Sigmoid colon (tissue), 7 donors: ENCODE data around the gene ERRFI1. TPM values are rescaled to one million over a fixed set of nuclear protein-coding genes. Genes with fewer than 3 reads are reported as not detected.
A peak's percentile ranks its signal among the peaks of the same experiment; 100 is the strongest.

Experiments
- DNase-seq: peaks from one replicate; pipeline ENCODE4 v3.0.0-alpha.2; 2019
- H3K27ac ChIP-seq, 4 donors: fragments of 200-600 bp; sonication (generic); one replicate each; pipeline ENCODE4 v1.5.1; 2016 to 2019; ENCODE audit warnings: mild to moderate bottlenecking in 1 of 4
- H3K27me3 ChIP-seq, 3 donors: fragments of 200-600 bp; sonication (generic); one replicate each; pipeline ENCODE4 v1.5.1; 2019; ENCODE audit warnings: mild to moderate bottlenecking in 1 of 3
- H3K36me3 ChIP-seq, 4 donors: fragments of 200-600 bp; sonication (generic); one replicate each; pipeline ENCODE4 v1.5.1; 2016 to 2019
- H3K4me1 ChIP-seq, 4 donors: fragments of 200-600 bp; sonication (generic); one replicate each; pipeline ENCODE4 v1.5.1; 2017 to 2019
- H3K4me3 ChIP-seq, 4 donors: fragments of 200-600 bp; sonication (generic); one replicate each; pipeline ENCODE4 v1.5.1; 2017 to 2019; ENCODE audit warnings: mild to moderate bottlenecking in 2 of 4, moderate library complexity in 1 of 4
- H3K9me3 ChIP-seq, 4 donors: fragments of 200-600 bp in 3 of 4; sonication (generic) in 3 of 4; one replicate each; pipeline versions ENCODE4 v1.5.1 to v1.6.1; 2013 to 2019
- EP300 ChIP-seq, 4 donors: sonication (generic); formaldehyde crosslinking; IDR thresholded peaks; one replicate each; pipeline ENCODE4 v1.6.1; 2017; ENCODE audit warnings: antibody characterized with exemption in 4 of 4
- POLR2A ChIP-seq, 2 donors: fragments of 450-650 bp; IDR thresholded peaks; one replicate each; pipeline ENCODE4 v1.6.1; 2016; ENCODE audit warnings: antibody characterized with exemption in 2 of 2, mild to moderate bottlenecking in 2 of 2, moderate library complexity in 2 of 2
- POLR2AphosphoS5 ChIP-seq, 4 donors: sonication (generic); formaldehyde crosslinking; IDR thresholded peaks; one replicate each; pipeline ENCODE4 v1.6.1; 2017; ENCODE audit warnings: antibody characterized with exemption in 4 of 4
- WGBS, 2 donors: extraction: QIAGEN DNeasy Blood & Tissue Kit; methylation state at CpG; one replicate each; pipeline ENCODE4 v1.1.7; 2013; 5-methylcytosine and 5-hydroxymethylcytosine counted together
- intact Hi-C: fragments of 100-400 bp; cut with DNase I; formaldehyde crosslinking; loops from one replicate; pipeline ENCODE4 v1.15.1; 2023
- polyA plus RNA-seq, 3 donors: library from polyadenylated mRNA; stranded (reverse); fragments of 200-250 nt; gene quantifications; one replicate each; pipeline ENCODE4 v1.2.3, GENCODE V29; 2013
- total RNA-seq, 4 donors: library from RNA; depleted of rRNA; stranded (reverse); fragments of >200 nt; gene quantifications; one replicate each; pipeline ENCODE4 v1.1.0, GENCODE V29; 2016
- TF ChIP-seq, protein P1 (sequence below), 4 experiments: fragments of 450-650 bp in 3 of 4; fragments of 200-600 bp in 1 of 4; IDR thresholded peaks; one replicate each; pipeline ENCODE4 v1.5.1; 2016 to 2019; ENCODE audit warnings: antibody characterized with exemption in 4 of 4, mild to moderate bottlenecking in 3 of 4, moderate library complexity in 2 of 4
- donor health status: healthy with polysubstance abuse.
- donor health status: Bipolar disorder and iron deficiency.
- donor health status: healthy.

The ERRFI1 gene
- total and polyA plus RNA-seq, 7 donors = 28.4 to 131 (median 81.1) TPM

- Histone ChIP-seq H3K4me3 (no peak overlapping the region), H3K9me3 (no peaks in the 10 kb centered on the region), H3K36me3 (peaks cover 7 to 71% (median 28%) of the 10 kb centered on the region in 4 donors), H3K27me3 (no peaks in the 10 kb centered on the region), H3K4me1 (peaks cover 0 to 16% (median 2%) of the 10 kb centered on the region in 4 donors), H3K27ac (peak overlapping the region in 3 of 4 donors; percentile 50 to 71 (median 54))
- peak; percentile 85 for DNase-seq
- WGBS, 2 donors = 44 to 73% methylated on average over 8 of the region's 8 CpGs
- TF ChIP-seq POLR2AphosphoS5 (IDR thresholded peaks at IDR 0.05) (peak in 1 of 4 donors; percentile 22), EP300 (IDR thresholded peaks at IDR 0.05) (no peak)
- TF ChIP-seq, protein P1, sequence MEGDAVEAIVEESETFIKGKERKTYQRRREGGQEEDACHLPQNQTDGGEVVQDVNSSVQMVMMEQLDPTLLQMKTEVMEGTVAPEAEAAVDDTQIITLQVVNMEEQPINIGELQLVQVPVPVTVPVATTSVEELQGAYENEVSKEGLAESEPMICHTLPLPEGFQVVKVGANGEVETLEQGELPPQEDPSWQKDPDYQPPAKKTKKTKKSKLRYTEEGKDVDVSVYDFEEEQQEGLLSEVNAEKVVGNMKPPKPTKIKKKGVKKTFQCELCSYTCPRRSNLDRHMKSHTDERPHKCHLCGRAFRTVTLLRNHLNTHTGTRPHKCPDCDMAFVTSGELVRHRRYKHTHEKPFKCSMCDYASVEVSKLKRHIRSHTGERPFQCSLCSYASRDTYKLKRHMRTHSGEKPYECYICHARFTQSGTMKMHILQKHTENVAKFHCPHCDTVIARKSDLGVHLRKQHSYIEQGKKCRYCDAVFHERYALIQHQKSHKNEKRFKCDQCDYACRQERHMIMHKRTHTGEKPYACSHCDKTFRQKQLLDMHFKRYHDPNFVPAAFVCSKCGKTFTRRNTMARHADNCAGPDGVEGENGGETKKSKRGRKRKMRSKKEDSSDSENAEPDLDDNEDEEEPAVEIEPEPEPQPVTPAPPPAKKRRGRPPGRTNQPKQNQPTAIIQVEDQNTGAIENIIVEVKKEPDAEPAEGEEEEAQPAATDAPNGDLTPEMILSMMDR (IDR thresholded peaks at IDR 0.05) = peak; percentile 81 to 89 (median 84)
- intact Hi-C loops = loop anchor here (2.0 to 10.0 kb wide), 3 partner anchors 42 to 899 kb away; partner anchors contain the start of gene ENO1
These were observed 50.8 kb downstream of the ERRFI1 start for GRCh38 chr1:7975212-7975865.

DNA sequence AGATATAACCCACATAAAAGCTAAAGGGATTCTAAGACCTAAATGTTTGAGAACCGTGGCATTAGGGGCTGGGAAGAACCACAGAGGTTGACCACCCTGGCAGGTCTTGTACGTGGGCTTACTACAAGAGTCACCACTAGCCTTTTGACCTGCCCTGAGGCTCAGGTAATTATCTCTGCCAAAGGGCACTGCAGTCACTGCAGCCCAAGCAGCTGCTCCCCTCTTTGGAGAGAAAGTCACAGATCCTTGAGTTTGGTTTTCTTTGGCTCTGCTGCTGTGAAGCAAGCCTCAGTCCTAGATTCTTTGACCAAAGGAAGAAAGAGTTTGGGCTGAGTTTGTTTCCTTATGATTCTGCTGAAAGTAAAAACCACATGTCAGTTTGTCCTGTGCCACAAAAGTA is 53.0 kb downstream of the ERRFI1 start:
- no peaks in the 10 kb centered on the region for H3K9me3 ChIP-seq
- no peaks in the 10 kb centered on the region for H3K27me3 ChIP-seq
- DNase-seq = no peak
- no peak overlapping the region for H3K27ac ChIP-seq
- H3K4me3 ChIP-seq = no peak overlapping the region
- intact Hi-C loops = loop anchor here (10.0 kb wide), 1 partner anchor 902 kb away; the partner anchor contains the start of gene ENO1
- no peak for TF ChIP-seq EP300 (IDR thresholded peaks at IDR 0.05)
- no peak for TF ChIP-seq POLR2AphosphoS5 (IDR thresholded peaks at IDR 0.05)
- TF ChIP-seq, protein P1 (IDR thresholded peaks at IDR 0.05) = no peak
- TF ChIP-seq POLR2A (IDR thresholded peaks at IDR 0.05) = no peak
- peaks cover 0 to 16% (median 2%) of the 10 kb centered on the region in 4 donors for H3K4me1 ChIP-seq
- peaks cover 0 to 69% (median 36%) of the 10 kb centered on the region in 4 donors for H3K36me3 ChIP-seq
- WGBS, 2 donors = 95 to 96% methylated on average over 2 of the region's 2 CpGs

GRCh38 chr1:7972285-7972684 is 53.8 kb downstream of the ERRFI1 start:
- Histone ChIP-seq H3K27ac (no peak overlapping the region), H3K36me3 (peaks cover 0 to 68% (median 36%) of the 10 kb centered on the region in 4 donors), H3K4me3 (no peak overlapping the region), H3K27me3 (no peaks in the 10 kb centered on the region), H3K4me1 (peaks cover 0 to 16% (median under 1%) of the 10 kb centered on the region in 4 donors), H3K9me3 (no peaks in the 10 kb centered on the region)
- DNase-seq = no peak
- WGBS, 2 donors = 96 to 97% methylated on average over 5 of the region's 5 CpGs
- TF ChIP-seq, protein P1 (IDR thresholded peaks at IDR 0.05) = no peak
- no peak for TF ChIP-seq POLR2AphosphoS5 (IDR thresholded peaks at IDR 0.05)
- TF ChIP-seq EP300 (IDR thresholded peaks at IDR 0.05) = no peak
- TF ChIP-seq POLR2A (IDR thresholded peaks at IDR 0.05) = no peak
- intact Hi-C loops = loop anchor here (10.0 kb wide), 1 partner anchor 903 kb away; the partner anchor contains the start of gene ENO1

- no peak overlapping the region for H3K4me3 ChIP-seq
- H3K4me1 ChIP-seq = peaks cover 0 to 16% (median 0%) of the 10 kb centered on the region in 4 donors
- no peaks in the 10 kb centered on the region for H3K27me3 ChIP-seq
- WGBS, 2 donors = 89 to 93% methylated on average over 6 of the region's 6 CpGs
- TF ChIP-seq, protein P1 (IDR thresholded peaks at IDR 0.05) = no peak
- TF ChIP-seq POLR2A (IDR thresholded peaks at IDR 0.05) = no peak
- no peak for TF ChIP-seq POLR2AphosphoS5 (IDR thresholded peaks at IDR 0.05)
- TF ChIP-seq EP300 (IDR thresholded peaks at IDR 0.05) = no peak
- H3K36me3 ChIP-seq = peaks cover 0 to 68% (median 36%) of the 10 kb centered on the region in 4 donors
- no peak overlapping the region for H3K27ac ChIP-seq
- H3K9me3 ChIP-seq = no peaks in the 10 kb centered on the region
- intact Hi-C loops = loop anchor here (10.0 kb wide), 1 partner anchor 904 kb away; the partner anchor contains the start of gene ENO1
- DNase-seq = no peak
These were observed 55.1 kb downstream of the ERRFI1 start for GRCh38 chr1:7971024-7971423.
